K562 (cell line): Measurements from ENCODE around the gene MAL. TPM values are rescaled to one million over a fixed set of nuclear protein-coding genes. Genes with fewer than 3 reads are reported as not detected.
"Not testable (repeated sequence)": the region's sequence is repeated elsewhere in the genome, so short reads cannot be mapped to it uniquely, and the experiment has no call there.

ENCODE experiments used
- ATAC-seq: fragments of 200-7000 bp; cut with Tn5 transposase; 3 replicates; pipeline ENCODE4 v1.9.1; 2020; ENCODE audit warnings: moderate library complexity
- BruUV-seq: library from RNA; stranded (reverse); fragments of 400-500 nt; replicated peaks from 2 replicates; lab custom pipeline; 2021; lab: Mats Ljungman, UMichigan
- CTCF ChIA-PET: fragments of 300-600 bp; formaldehyde crosslinking; extraction: SDS; loops from one replicate; lab custom pipeline; 2021; ENCODE audit warnings: low intra/inter-chr PET ratio; lab: Yijun Ruan, JAX
- POLR2A ChIA-PET: fragments of 300-600, 350-650 bp; sonication (Branson Sonifier 250); formaldehyde crosslinking; extraction: SDS; loops from one replicate; lab custom pipeline; 2021; ENCODE audit warnings: antibody characterized with exemption, inconsistent platforms; lab: Yijun Ruan, JAX
- DNase-seq, 4 experiments: peaks; one replicate each; pipeline versions ENCODE4 v3.0.0 to v3.0.0-alpha.2; 2011 to 2018; ENCODE audit warnings: low spot score in 3 of 4, mixed read lengths in 3 of 4; ENCODE audit errors: extremely low read depth in 1 of 4
- FAIRE-seq: peaks from 2 replicates; lab custom pipeline; 2011; peaks lifted over from hg19 to GRCh38; lab: Jason Lieb, UNC
- H2AFZ ChIP-seq: 2 replicates; pipeline ENCODE4 v1.6.0; 2011; ENCODE audit warnings: low read depth, low read length, control low read depth, inconsistent platforms
- H3K27ac ChIP-seq: fragments of 200-600 bp; 3 replicates; pipeline ENCODE4 v1.8.0; 2011; ENCODE audit warnings: low read depth, mild to moderate bottlenecking, control low read depth, inconsistent platforms, low read length, moderate library complexity, mixed read lengths; ENCODE audit errors: extremely low read depth
- H3K27me3 ChIP-seq, 2 experiments: fragments of 300-600 bp in 1 of 2; 2 replicates in 1 of 2; 3 replicates in 1 of 2; pipeline versions ENCODE4 v1.6.0 to v1.8.0; 2011; ENCODE audit warnings: inconsistent platforms in 2 of 2, low read length in 2 of 2, mild to moderate bottlenecking in 1 of 2, mixed read lengths in 1 of 2, moderate library complexity in 1 of 2; ENCODE audit not compliant: control insufficient read depth in 2 of 2, insufficient read depth in 2 of 2
- H3K36me3 ChIP-seq: fragments of 300-600 bp; 3 replicates; pipeline ENCODE4 v1.8.0; 2011; ENCODE audit warnings: mild to moderate bottlenecking, low read length, inconsistent platforms; ENCODE audit not compliant: control insufficient read depth, insufficient read depth
- H3K4me1 ChIP-seq, 2 experiments: fragments of 200-600 bp in 1 of 2; replicated peaks in 1 of 2; 2 replicates in 1 of 2; 3 replicates in 1 of 2; pipeline versions ENCODE4 v1.5.1 to v1.8.0; 2011; ENCODE audit warnings: inconsistent platforms in 2 of 2, low read length in 2 of 2, mild to moderate bottlenecking in 1 of 2, mixed read lengths in 1 of 2, moderate library complexity in 1 of 2; ENCODE audit not compliant: control insufficient read depth in 2 of 2, insufficient read depth in 2 of 2
- H3K4me2 ChIP-seq: 2 replicates; pipeline ENCODE4 v1.6.1; 2011; ENCODE audit warnings: low read length, control low read depth, inconsistent platforms, mixed read lengths; ENCODE audit not compliant: insufficient read depth
- H3K4me3 ChIP-seq: fragments of 200-600 bp; sonication (generic), shearing (Covaris generic); 2 replicates; pipeline ENCODE4 v1.5.1; 2016; ENCODE audit warnings: control low read depth, inconsistent platforms
- H3K79me2 ChIP-seq: fragments of 200-600 bp; 3 replicates; pipeline ENCODE4 v1.8.0; 2011; ENCODE audit warnings: low read length, inconsistent platforms; ENCODE audit not compliant: control insufficient read depth, insufficient read depth
- H3K9ac ChIP-seq, 2 experiments: 2 replicates each; pipeline versions ENCODE4 v1.6.0 to v1.6.1; 2011; ENCODE audit warnings: low read depth in 2 of 2, low read length in 2 of 2, control low read depth in 1 of 2, inconsistent platforms in 1 of 2, mild to moderate bottlenecking in 1 of 2, mixed read lengths in 1 of 2; ENCODE audit not compliant: insufficient read depth in 1 of 2
- H3K9me1 ChIP-seq: one replicate; pipeline ENCODE4 v1.6.0; 2011; ENCODE audit warnings: inconsistent platforms, mild to moderate bottlenecking, low read length, moderate library complexity; ENCODE audit not compliant: control insufficient read depth, insufficient read depth
- H3K9me3 ChIP-seq: replicated peaks from 2 replicates; pipeline ENCODE4 v1.5.1; 2011; ENCODE audit warnings: low read depth, low read length, inconsistent platforms; ENCODE audit not compliant: control insufficient read depth, insufficient read depth
- H4K20me1 ChIP-seq: replicated peaks from 2 replicates; pipeline ENCODE4 v1.6.1; 2011; ENCODE audit warnings: low read length, inconsistent platforms, mixed read lengths; ENCODE audit not compliant: control insufficient read depth, insufficient read depth
- DMBX1 ChIP-seq: fragments of 250-450 bp; sonication (Bioruptor Pico); IDR thresholded peaks from 2 replicates; pipeline ENCODE4 v1.8.0; 2022; ENCODE audit warnings: inconsistent platforms, mild to moderate bottlenecking, moderate library complexity, borderline replicate concordance
- HDAC3 ChIP-seq: fragments of 450-650 bp; IDR thresholded peaks from 2 replicates; pipeline ENCODE4 v1.6.1; 2018; ENCODE audit warnings: borderline replicate concordance, mild to moderate bottlenecking, moderate library complexity; ENCODE audit not compliant: partially characterized antibody
- TARDBP ChIP-seq: fragments of 450-650 bp; IDR thresholded peaks from 2 replicates; pipeline ENCODE4 v1.6.1; 2016
- ZBED1 ChIP-seq: IDR thresholded peaks from 2 replicates; pipeline ENCODE4 v1.6.1; 2014
- ZFX ChIP-seq: sonication (generic); formaldehyde crosslinking; IDR thresholded peaks from 2 replicates; pipeline ENCODE4 v1.8.0; 2022; ENCODE audit warnings: mild to moderate bottlenecking, missing genetic modification reagents, moderate library complexity
- WGBS: fragments of 100-300 bp; shearing (Covaris generic); methylation state at CpG from one replicate; pipeline ENCODE4 v1.1.6; 2016; ENCODE audit warnings: low coverage, mixed read lengths; ENCODE audit not compliant: insufficient coverage; ENCODE audit errors: missing lambda C conversion rate; 5-methylcytosine and 5-hydroxymethylcytosine counted together
- in situ Hi-C: fragments of 300-500 bp; cut with MboI; formaldehyde crosslinking; loops from 4 replicates; pipeline ENCODE4 v1.15.0; 2018; ENCODE audit warnings: inconsistent platforms, mixed read lengths
- intact Hi-C: fragments of 100-400 bp; cut with micrococcal nuclease; formaldehyde crosslinking; loops from 2 replicates; pipeline ENCODE4 v1.14.2; 2022
- polyA plus RNA-seq, 8 experiments: library from polyadenylated mRNA; depleted of rRNA in 4 of 8; stranded (reverse) in 5 of 8; unstranded in 3 of 8; fragments of >200 nt; fragmentation: Nextera tagmentation in 2 of 8; fragmentation: Illumina TruSeq in 1 of 8; extraction: Ambion mirVana in 2 of 8; extraction: Trizol in 1 of 8; gene quantifications; 2 replicates each; pipeline versions ENCODE4 v1.2.1 to v1.2.3, GENCODE V29; 2011 to 2014; ENCODE audit warnings: inconsistent platforms in 1 of 8, missing spikeins in 1 of 8
- total RNA-seq, 7 experiments: library from RNA; depleted of rRNA in 6 of 7; stranded (reverse); fragments of >200 nt in 6 of 7; fragmentation: Illumina TruSeq in 2 of 7; extraction: Trizol in 2 of 7; gene quantifications; 2 replicates each; pipeline versions ENCODE4 v1.2.1 to v1.2.3, GENCODE V29; 2011 to 2021; ENCODE audit warnings: low replicate concordance in 1 of 7
- TF ChIP-seq, protein P1 (sequence below): fragments of 450-650 bp; IDR thresholded peaks from 2 replicates; pipeline ENCODE4 v1.6.1; 2017; ENCODE audit warnings: mild to moderate bottlenecking, moderate library complexity
- TF ChIP-seq, protein P2 (sequence below): fragments of 450-650 bp; formaldehyde crosslinking; IDR thresholded peaks from 2 replicates; pipeline ENCODE4 v1.4.0; 2020; ENCODE audit warnings: mild to moderate bottlenecking, moderate library complexity
- TF ChIP-seq, protein P3 (sequence below): sonication (generic); formaldehyde crosslinking; IDR thresholded peaks from 2 replicates; pipeline ENCODE4 v1.9.0; 2022; ENCODE audit warnings: mild to moderate bottlenecking, missing genetic modification reagents
- TF ChIP-seq, protein P4 (sequence below): fragments of 450-650 bp; conservative IDR thresholded peaks from 2 replicates; pipeline ENCODE4 v1.6.1; 2016; ENCODE audit warnings: missing genetic modification characterization, low read depth, mild to moderate bottlenecking, missing compliant biosample characterization, moderate library complexity
- TF ChIP-seq, protein P5 (sequence below): fragments of 250-450 bp; sonication (Bioruptor Pico); IDR thresholded peaks from 2 replicates; pipeline ENCODE4 v1.8.0; 2022; ENCODE audit warnings: inconsistent platforms, mild to moderate bottlenecking, moderate library complexity, borderline replicate concordance

MAL gene
- total and polyA plus RNA-seq, 9 of the 15 experiments (the other 6 are each of a cell fraction or from before 2014, with no cell fraction given), result not detected

DNA sequence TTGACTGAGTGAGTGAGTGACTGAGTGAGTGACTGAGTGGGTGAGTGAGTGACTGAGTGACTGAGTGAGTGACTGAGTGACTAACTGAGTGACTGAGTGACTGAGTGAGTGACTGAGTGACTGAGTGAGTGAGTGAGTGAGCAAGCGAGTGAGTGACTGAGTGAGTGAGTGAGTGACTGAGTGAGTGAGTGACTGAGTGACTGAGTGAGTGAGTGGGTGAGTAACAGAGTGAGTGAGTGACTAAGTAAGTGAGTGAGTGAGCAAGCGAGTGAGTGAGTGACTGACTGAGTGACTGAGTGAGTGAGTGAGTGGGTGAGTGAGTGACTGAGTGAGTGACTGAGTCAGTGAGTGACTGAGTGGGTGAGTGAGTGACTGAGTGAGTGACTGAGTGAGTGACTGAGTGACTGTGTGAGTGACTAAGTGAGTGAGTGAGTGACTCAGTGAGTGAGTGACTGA lies 11.9 kb downstream of the MAL start (continued):
- TF ChIP-seq, protein P1, sequence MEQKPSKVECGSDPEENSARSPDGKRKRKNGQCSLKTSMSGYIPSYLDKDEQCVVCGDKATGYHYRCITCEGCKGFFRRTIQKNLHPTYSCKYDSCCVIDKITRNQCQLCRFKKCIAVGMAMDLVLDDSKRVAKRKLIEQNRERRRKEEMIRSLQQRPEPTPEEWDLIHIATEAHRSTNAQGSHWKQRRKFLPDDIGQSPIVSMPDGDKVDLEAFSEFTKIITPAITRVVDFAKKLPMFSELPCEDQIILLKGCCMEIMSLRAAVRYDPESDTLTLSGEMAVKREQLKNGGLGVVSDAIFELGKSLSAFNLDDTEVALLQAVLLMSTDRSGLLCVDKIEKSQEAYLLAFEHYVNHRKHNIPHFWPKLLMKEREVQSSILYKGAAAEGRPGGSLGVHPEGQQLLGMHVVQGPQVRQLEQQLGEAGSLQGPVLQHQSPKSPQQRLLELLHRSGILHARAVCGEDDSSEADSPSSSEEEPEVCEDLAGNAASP, result no peak
- TF ChIP-seq DMBX1 (no peak), ZFX (CRISPR knock-in tag) (no peak), TARDBP (no peak), HDAC3 (no peak), ZBED1 (no peak)
- TF ChIP-seq, protein P2, sequence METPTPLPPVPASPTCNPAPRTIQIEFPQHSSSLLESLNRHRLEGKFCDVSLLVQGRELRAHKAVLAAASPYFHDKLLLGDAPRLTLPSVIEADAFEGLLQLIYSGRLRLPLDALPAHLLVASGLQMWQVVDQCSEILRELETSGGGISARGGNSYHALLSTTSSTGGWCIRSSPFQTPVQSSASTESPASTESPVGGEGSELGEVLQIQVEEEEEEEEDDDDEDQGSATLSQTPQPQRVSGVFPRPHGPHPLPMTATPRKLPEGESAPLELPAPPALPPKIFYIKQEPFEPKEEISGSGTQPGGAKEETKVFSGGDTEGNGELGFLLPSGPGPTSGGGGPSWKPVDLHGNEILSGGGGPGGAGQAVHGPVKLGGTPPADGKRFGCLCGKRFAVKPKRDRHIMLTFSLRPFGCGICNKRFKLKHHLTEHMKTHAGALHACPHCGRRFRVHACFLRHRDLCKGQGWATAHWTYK (CRISPR knock-in tag), result no peak
- TF ChIP-seq, protein P3, sequence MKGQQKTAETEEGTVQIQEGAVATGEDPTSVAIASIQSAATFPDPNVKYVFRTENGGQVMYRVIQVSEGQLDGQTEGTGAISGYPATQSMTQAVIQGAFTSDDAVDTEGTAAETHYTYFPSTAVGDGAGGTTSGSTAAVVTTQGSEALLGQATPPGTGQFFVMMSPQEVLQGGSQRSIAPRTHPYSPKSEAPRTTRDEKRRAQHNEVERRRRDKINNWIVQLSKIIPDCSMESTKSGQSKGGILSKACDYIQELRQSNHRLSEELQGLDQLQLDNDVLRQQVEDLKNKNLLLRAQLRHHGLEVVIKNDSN (CRISPR knock-in tag), result no peak
- TF ChIP-seq, protein P4, sequence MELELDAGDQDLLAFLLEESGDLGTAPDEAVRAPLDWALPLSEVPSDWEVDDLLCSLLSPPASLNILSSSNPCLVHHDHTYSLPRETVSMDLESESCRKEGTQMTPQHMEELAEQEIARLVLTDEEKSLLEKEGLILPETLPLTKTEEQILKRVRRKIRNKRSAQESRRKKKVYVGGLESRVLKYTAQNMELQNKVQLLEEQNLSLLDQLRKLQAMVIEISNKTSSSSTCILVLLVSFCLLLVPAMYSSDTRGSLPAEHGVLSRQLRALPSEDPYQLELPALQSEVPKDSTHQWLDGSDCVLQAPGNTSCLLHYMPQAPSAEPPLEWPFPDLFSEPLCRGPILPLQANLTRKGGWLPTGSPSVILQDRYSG (tag), result no peak
- TF ChIP-seq, protein P5, sequence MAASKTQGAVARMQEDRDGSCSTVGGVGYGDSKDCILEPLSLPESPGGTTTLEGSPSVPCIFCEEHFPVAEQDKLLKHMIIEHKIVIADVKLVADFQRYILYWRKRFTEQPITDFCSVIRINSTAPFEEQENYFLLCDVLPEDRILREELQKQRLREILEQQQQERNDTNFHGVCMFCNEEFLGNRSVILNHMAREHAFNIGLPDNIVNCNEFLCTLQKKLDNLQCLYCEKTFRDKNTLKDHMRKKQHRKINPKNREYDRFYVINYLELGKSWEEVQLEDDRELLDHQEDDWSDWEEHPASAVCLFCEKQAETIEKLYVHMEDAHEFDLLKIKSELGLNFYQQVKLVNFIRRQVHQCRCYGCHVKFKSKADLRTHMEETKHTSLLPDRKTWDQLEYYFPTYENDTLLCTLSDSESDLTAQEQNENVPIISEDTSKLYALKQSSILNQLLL (CRISPR knock-in tag), result no peak
- TF ChIP-seq, all 486 proteins: peak for 0

DNA sequence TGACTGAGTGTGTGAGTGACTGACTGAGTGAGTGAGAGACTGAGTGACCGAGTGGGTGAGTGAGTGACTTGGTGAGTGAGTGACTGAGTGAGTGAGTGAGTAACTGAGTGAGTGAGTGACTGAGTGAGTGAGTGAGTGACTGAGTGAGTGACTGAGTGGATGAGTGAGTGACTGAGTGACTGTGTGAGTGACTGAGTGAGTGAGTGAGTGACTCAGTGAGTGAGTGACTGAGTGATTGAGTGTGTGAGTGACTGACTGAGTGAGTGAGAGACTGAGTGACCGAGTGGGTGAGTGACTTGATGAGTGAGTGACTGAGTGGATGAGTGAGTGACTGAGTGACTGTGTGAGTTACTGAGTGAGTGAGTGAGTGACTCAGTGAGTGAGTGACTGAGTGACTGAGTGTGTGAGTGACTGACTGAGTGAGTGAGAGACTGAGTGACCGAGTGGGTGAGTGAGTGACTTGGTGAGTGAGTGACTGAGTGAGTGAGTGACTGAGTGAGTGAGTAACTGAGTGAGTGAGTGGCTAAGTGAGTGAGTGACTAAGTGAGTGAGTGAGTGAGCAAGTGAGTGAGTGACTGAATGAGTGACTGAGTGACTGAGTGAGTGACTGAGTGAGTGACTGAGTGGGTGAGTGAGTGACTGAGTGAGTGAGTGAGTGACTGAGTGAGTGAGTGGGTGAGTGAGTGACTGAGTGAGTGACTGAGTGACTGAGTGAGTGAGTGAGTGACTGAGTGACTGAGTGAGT lies 12.5 kb downstream of the MAL start:
- H3K4me2 ChIP-seq, H3K9me1 ChIP-seq, ATAC-seq, H2AFZ ChIP-seq, FAIRE-seq, H3K4me1 ChIP-seq, H3K9ac ChIP-seq, H3K79me2 ChIP-seq, intact Hi-C loops, BruUV-seq, in situ Hi-C loops, H3K36me3 ChIP-seq, H3K9me3 ChIP-seq, H4K20me1 ChIP-seq, H3K4me3 ChIP-seq, CTCF ChIA-PET, DNase-seq, POLR2A ChIA-PET, H3K27ac ChIP-seq: not testable (repeated sequence)
- H3K27me3 ChIP-seq, result peaks cover under 1 to 22% of the 10 kb centered on the region in 2 experiments; a peak in 3 of 5 replicates
- WGBS, result 0% methylated on average over 2 of the region's 3 CpGs
